Keratinocyte (primary cell): ENCODE results near the gene CDC16.

Experiments used
- CTCF ChIP-seq, 3 experiments: IDR thresholded peaks in 1 of 3; conservative IDR thresholded peaks in 1 of 3; optimal IDR thresholded peaks in 1 of 3; 2 replicates in 2 of 3; 3 replicates in 1 of 3; pipeline versions ENCODE3 to v1.5.1; 2011; ENCODE audit warnings: low read length in 3 of 3, mild to moderate bottlenecking in 3 of 3, moderate library complexity in 2 of 3, control low read depth in 1 of 3, inconsistent platforms in 1 of 3; ENCODE audit not compliant: insufficient read depth in 2 of 3; ENCODE audit errors: extremely low read depth in 1 of 3
- EZH2 ChIP-seq: IDR thresholded peaks from one replicate; pipeline ENCODE4 v1.6.1; 2012; ENCODE audit warnings: inconsistent platforms, mild to moderate bottlenecking, low read length, moderate library complexity

GRCh38 chr13:114204894-114205293 lies 29.8 kb upstream of the CDC16 start:
- no peak for TF ChIP-seq CTCF (optimal IDR thresholded peaks at IDR 0.05 in 1 of 3, IDR thresholded peaks at IDR 0.05 in 1 of 3, conservative IDR thresholded peaks at IDR 0.05 in 1 of 3; ENCODE audit: extremely low read depth in 1 of 3, insufficient read depth in 2 of 3, low read length in 3 of 3)
- TF ChIP-seq EZH2 = no peak
